Esophagus squamous epithelium (tissue), 4 donors: ENCODE results near the gene GTPBP1.

Experiments
- POLR2A ChIP-seq, 4 donors: fragments of 450-650 bp; IDR thresholded peaks; one replicate each; pipeline ENCODE4 v1.6.1; 2017; ENCODE audit warnings: antibody characterized with exemption in 4 of 4, mild to moderate bottlenecking in 4 of 4, moderate library complexity in 3 of 4
- TF ChIP-seq, protein P1 (sequence below), 6 experiments: fragments of 450-650 bp in 4 of 6; fragments of 200-600 bp in 2 of 6; sonication (generic) in 2 of 6; IDR thresholded peaks; one replicate each; pipeline ENCODE4 v1.5.1; 2016 to 2019; ENCODE audit warnings: antibody characterized with exemption in 6 of 6, mild to moderate bottlenecking in 4 of 6, moderate library complexity in 4 of 6

DNA sequence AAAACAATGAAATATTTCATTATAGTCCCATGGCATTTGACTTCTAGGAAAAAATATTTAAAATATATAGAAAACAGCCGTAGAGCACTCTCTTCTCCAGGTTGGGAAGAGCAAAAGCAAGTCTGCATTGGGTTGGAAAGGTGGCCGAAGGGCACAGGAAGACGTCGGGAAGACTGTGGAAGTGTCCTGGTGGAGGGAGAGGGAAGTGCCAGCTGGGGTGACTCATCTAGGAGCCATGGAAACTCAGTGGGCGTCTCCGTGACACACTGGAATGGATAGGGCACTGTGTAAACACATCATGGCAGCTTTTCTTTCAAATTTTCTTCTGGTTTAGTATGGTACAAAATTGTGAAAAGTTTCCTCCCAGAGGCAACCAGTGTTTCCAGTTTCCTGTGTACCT is 12.7 kb downstream of the GTPBP1 start:
- no peak for TF ChIP-seq POLR2A (IDR thresholded peaks at IDR 0.05)
- TF ChIP-seq, protein P1, sequence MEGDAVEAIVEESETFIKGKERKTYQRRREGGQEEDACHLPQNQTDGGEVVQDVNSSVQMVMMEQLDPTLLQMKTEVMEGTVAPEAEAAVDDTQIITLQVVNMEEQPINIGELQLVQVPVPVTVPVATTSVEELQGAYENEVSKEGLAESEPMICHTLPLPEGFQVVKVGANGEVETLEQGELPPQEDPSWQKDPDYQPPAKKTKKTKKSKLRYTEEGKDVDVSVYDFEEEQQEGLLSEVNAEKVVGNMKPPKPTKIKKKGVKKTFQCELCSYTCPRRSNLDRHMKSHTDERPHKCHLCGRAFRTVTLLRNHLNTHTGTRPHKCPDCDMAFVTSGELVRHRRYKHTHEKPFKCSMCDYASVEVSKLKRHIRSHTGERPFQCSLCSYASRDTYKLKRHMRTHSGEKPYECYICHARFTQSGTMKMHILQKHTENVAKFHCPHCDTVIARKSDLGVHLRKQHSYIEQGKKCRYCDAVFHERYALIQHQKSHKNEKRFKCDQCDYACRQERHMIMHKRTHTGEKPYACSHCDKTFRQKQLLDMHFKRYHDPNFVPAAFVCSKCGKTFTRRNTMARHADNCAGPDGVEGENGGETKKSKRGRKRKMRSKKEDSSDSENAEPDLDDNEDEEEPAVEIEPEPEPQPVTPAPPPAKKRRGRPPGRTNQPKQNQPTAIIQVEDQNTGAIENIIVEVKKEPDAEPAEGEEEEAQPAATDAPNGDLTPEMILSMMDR (IDR thresholded peaks at IDR 0.05): peak in 5 of 6 experiments; percentile 48 to 90 (median 78)
